ENCODE results near the gene ARL9.
"Not testable (repeated sequence)": the region's sequence is repeated elsewhere in the genome, so short reads cannot be mapped to it uniquely, and the experiment has no call there.

ARL9 gene

GRCh38 chr4:56505269-56506130 lies at the start of gene ARL9:
Gene ARL9 (plus strand): TSS chr4:56505791. CDS start chr4:56505863, 72 bp downstream.
- peak within 1 kb of the TSS; percentile 71 for H3K4me3 ChIP-seq (ENCODE audit: low read length)
- peaks cover 19% of the 10 kb centered on the region for H3K27me3 ChIP-seq (ENCODE audit: control insufficient read depth, insufficient read depth, low read length)
- H3K4me1 ChIP-seq (ENCODE audit: control insufficient read depth, low read depth, low read length), result no peaks in the 10 kb centered on the region
- H3K36me3 ChIP-seq (ENCODE audit: control insufficient read depth, low read depth, low read length), result peaks cover 27% of the 10 kb centered on the region
- no peak within 1 kb of the TSS for H3K27ac ChIP-seq (ENCODE audit: low read length)
- H3K9ac ChIP-seq (ENCODE audit: low read length), result peak within 1 kb of the TSS; percentile 56
- H3K9me3 ChIP-seq (ENCODE audit: control insufficient read depth, low read depth, low read length), result no peaks in the 10 kb centered on the region

GRCh38 chr4:56460085-56460484 lies 45.5 kb upstream of the ARL9 start:
- Histone ChIP-seq H3K36me3 (ENCODE audit: control insufficient read depth, low read depth, low read length) (peaks cover 76% of the 10 kb centered on the region), H3K4me3 (ENCODE audit: low read length) (no peak overlapping the region), H3K9ac (ENCODE audit: low read length) (no peak overlapping the region), H3K9me3 (ENCODE audit: control insufficient read depth, low read depth, low read length) (no peaks in the 10 kb centered on the region), H3K27me3 (ENCODE audit: control insufficient read depth, insufficient read depth, low read length) (no peaks in the 10 kb centered on the region), H3K27ac (ENCODE audit: low read length) (no peak overlapping the region), H3K4me1 (ENCODE audit: control insufficient read depth, low read depth, low read length) (no peaks in the 10 kb centered on the region)

GRCh38 chr4:56462157-56462556 lies 43.4 kb upstream of the ARL9 start:
- no peaks in the 10 kb centered on the region for H3K9me3 ChIP-seq (ENCODE audit: control insufficient read depth, low read depth, low read length)
- no peaks in the 10 kb centered on the region for H3K27me3 ChIP-seq (ENCODE audit: control insufficient read depth, insufficient read depth, low read length)
- H3K27ac ChIP-seq (ENCODE audit: low read length), result no peak overlapping the region
- peaks cover 55% of the 10 kb centered on the region for H3K36me3 ChIP-seq (ENCODE audit: control insufficient read depth, low read depth, low read length)
- no peak overlapping the region for H3K9ac ChIP-seq (ENCODE audit: low read length)
- peaks cover 7% of the 10 kb centered on the region for H3K4me1 ChIP-seq (ENCODE audit: control insufficient read depth, low read depth, low read length)
- no peak overlapping the region for H3K4me3 ChIP-seq (ENCODE audit: low read length)

- Histone ChIP-seq H3K9me3 (ENCODE audit: control insufficient read depth, low read depth, low read length) (no peaks in the 10 kb centered on the region), H3K4me1 (ENCODE audit: control insufficient read depth, low read depth, low read length) (peaks cover 11% of the 10 kb centered on the region), H3K9ac (ENCODE audit: low read length) (no peak overlapping the region), H3K27ac (ENCODE audit: low read length) (no peak overlapping the region), H3K4me3 (ENCODE audit: low read length) (no peak overlapping the region), H3K27me3 (ENCODE audit: control insufficient read depth, insufficient read depth, low read length) (no peaks in the 10 kb centered on the region), H3K36me3 (ENCODE audit: control insufficient read depth, low read depth, low read length) (peaks cover 39% of the 10 kb centered on the region)
These were observed 41.9 kb upstream of the ARL9 start for GRCh38 chr4:56463711-56464110.

GRCh38 chr4:56464581-56464980 lies 41.0 kb upstream of the ARL9 start:
- Histone ChIP-seq H3K9me3 (ENCODE audit: control insufficient read depth, low read depth, low read length) (no peaks in the 10 kb centered on the region), H3K36me3 (ENCODE audit: control insufficient read depth, low read depth, low read length) (peaks cover 33% of the 10 kb centered on the region), H3K4me3 (ENCODE audit: low read length) (no peak overlapping the region), H3K27me3 (ENCODE audit: control insufficient read depth, insufficient read depth, low read length) (no peaks in the 10 kb centered on the region), H3K27ac (ENCODE audit: low read length) (no peak overlapping the region), H3K9ac (ENCODE audit: low read length) (no peak overlapping the region), H3K4me1 (ENCODE audit: control insufficient read depth, low read depth, low read length) (peaks cover 11% of the 10 kb centered on the region)

- peaks cover 11% of the 10 kb centered on the region for H3K4me1 ChIP-seq (ENCODE audit: control insufficient read depth, low read depth, low read length)
- H3K9me3 ChIP-seq (ENCODE audit: control insufficient read depth, low read depth, low read length), result no peaks in the 10 kb centered on the region
- no peaks in the 10 kb centered on the region for H3K27me3 ChIP-seq (ENCODE audit: control insufficient read depth, insufficient read depth, low read length)
- H3K4me3 ChIP-seq (ENCODE audit: low read length), result peak overlapping the region; percentile 94
- no peak overlapping the region for H3K27ac ChIP-seq (ENCODE audit: low read length)
- peaks cover 31% of the 10 kb centered on the region for H3K36me3 ChIP-seq (ENCODE audit: control insufficient read depth, low read depth, low read length)
- peak overlapping the region; percentile 96 for H3K9ac ChIP-seq (ENCODE audit: low read length)
These were observed 39.8 kb upstream of the ARL9 start for GRCh38 chr4:56465599-56466295.

- H3K9me3 ChIP-seq (ENCODE audit: control insufficient read depth, low read depth, low read length); H3K27me3 ChIP-seq (ENCODE audit: control insufficient read depth, insufficient read depth, low read length); H3K27ac ChIP-seq (ENCODE audit: low read length): not testable (repeated sequence)
- Histone ChIP-seq H3K4me1 (ENCODE audit: control insufficient read depth, low read depth, low read length) (peaks cover 11% of the 10 kb centered on the region), H3K9ac (ENCODE audit: low read length) (peak overlapping the region; percentile 96), H3K36me3 (ENCODE audit: control insufficient read depth, low read depth, low read length) (peaks cover 31% of the 10 kb centered on the region), H3K4me3 (ENCODE audit: low read length) (peak overlapping the region; percentile 94)
These were observed 39.3 kb upstream of the ARL9 start for GRCh38 chr4:56466296-56466761.

- peak overlapping the region; percentile 94 for H3K4me3 ChIP-seq (ENCODE audit: low read length)
- H3K9me3 ChIP-seq (ENCODE audit: control insufficient read depth, low read depth, low read length), result no peaks in the 10 kb centered on the region
- no peaks in the 10 kb centered on the region for H3K27me3 ChIP-seq (ENCODE audit: control insufficient read depth, insufficient read depth, low read length)
- peaks cover 11% of the 10 kb centered on the region for H3K4me1 ChIP-seq (ENCODE audit: control insufficient read depth, low read depth, low read length)
- peak overlapping the region; percentile 96 for H3K9ac ChIP-seq (ENCODE audit: low read length)
- H3K27ac ChIP-seq (ENCODE audit: low read length), result peak overlapping the region; percentile 54
- peaks cover 31% of the 10 kb centered on the region for H3K36me3 ChIP-seq (ENCODE audit: control insufficient read depth, low read depth, low read length)
These were observed 38.7 kb upstream of the ARL9 start for GRCh38 chr4:56466910-56467283.

- Histone ChIP-seq H3K4me3 (ENCODE audit: low read length) (peak within 1 kb of the TSS; percentile 94), H3K9me3 (ENCODE audit: control insufficient read depth, low read depth, low read length) (no peaks in the 10 kb centered on the region), H3K27ac (ENCODE audit: low read length) (peak within 1 kb of the TSS; percentile 54), H3K36me3 (ENCODE audit: control insufficient read depth, low read depth, low read length) (peaks cover 31% of the 10 kb centered on the region), H3K9ac (ENCODE audit: low read length) (peak within 1 kb of the TSS; percentile 96), H3K4me1 (ENCODE audit: control insufficient read depth, low read depth, low read length) (peaks cover 11% of the 10 kb centered on the region), H3K27me3 (ENCODE audit: control insufficient read depth, insufficient read depth, low read length) (no peaks in the 10 kb centered on the region)
These were observed 38.1 kb upstream of the ARL9 start, which contains the start of gene SRP72 for GRCh38 chr4:56467284-56468096. Gene SRP72 (plus strand): TSS chr4:56467617. CDS start chr4:56467636, 19 bp downstream.

- peaks cover 34% of the 10 kb centered on the region for H3K36me3 ChIP-seq (ENCODE audit: control insufficient read depth, low read depth, low read length)
- no peaks in the 10 kb centered on the region for H3K27me3 ChIP-seq (ENCODE audit: control insufficient read depth, insufficient read depth, low read length)
- peak overlapping the region; percentile 54 for H3K27ac ChIP-seq (ENCODE audit: low read length)
- peak overlapping the region; percentile 96 for H3K9ac ChIP-seq (ENCODE audit: low read length)
- no peaks in the 10 kb centered on the region for H3K9me3 ChIP-seq (ENCODE audit: control insufficient read depth, low read depth, low read length)
- H3K4me1 ChIP-seq (ENCODE audit: control insufficient read depth, low read depth, low read length), result peaks cover 11% of the 10 kb centered on the region
- peak overlapping the region; percentile 94 for H3K4me3 ChIP-seq (ENCODE audit: low read length)
These were observed 37.5 kb upstream of the ARL9 start for GRCh38 chr4:56468097-56468422.

Data from iPS-18a (cell line).